ENCODE results near the gene TSHZ3.
A peak's percentile ranks its signal among the peaks of the same experiment; 100 is the strongest.

The TSHZ3 gene

DNA sequence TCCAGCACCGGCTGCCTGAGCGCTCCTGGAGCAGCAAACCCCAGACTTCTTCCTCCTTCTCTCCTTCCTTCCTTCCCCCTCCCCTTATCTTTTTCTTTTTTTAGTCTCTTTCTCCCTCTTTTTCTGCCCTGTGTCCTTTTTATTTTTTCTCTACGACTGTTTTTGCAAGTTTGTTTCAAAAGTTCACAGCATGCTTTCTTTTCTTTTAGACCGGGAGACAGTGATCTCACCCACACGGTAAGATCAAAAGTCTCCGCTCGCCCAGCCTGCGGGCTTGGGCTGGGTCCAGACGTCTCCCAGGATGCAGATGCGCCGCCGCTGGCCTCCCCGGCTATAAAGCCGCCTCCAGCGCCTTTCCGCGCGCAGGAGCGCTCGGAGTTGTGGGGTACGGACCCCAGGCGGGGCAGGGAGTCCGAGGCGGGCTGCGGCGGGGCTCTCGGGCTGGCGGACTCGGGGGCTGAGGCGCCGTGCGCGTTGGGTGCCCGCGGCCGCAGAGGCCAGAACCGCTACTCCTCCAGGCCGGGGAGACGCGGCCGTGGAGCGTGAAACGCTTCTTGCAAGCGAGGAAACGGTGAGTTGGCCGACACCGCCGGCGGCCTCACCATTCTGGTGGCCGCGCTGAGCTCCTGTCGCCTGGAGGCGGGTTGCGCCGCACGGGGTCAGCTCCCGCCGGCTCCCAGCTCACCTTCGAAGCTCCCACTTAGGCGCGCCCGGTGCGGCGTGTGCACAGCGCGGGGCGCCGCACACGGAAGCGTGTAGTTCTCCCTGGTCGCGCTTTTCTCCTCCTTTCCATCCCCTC lies 2.0 kb upstream of the TSHZ3 start:
- TF ChIP-seq CTCF (IDR thresholded peaks at IDR 0.05): no peak
- Histone ChIP-seq H3K4me3 (peak overlapping the region; percentile 84), H3K27ac (peak overlapping the region in 1 of 2 donors; percentile 88)
- DNase-seq (ENCODE audit: low spot score): no peak

DNA sequence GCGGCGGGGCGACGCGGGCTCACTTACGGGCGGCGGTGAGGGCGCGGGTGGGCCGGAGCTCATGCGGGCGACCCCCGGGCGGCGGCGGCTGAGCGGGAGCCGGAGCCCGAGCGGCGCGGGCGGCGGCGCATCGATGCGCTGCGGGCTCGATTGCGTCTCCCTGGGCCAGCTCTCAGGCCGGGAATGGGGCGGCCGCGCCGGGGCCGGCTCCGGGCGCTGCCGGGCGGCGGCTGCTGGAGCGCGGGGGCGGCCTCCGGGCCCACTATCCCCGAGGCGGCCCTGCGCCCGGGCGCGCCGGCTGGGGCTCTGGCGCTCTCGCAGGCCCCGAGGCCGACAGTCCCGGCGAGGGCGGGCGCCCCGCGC lies 1.4 kb upstream of the TSHZ3 start:
- no peak for DNase-seq (ENCODE audit: low spot score)
- peak overlapping the region; percentile 84 for H3K4me3 ChIP-seq
- no peak for TF ChIP-seq CTCF (IDR thresholded peaks at IDR 0.05)
- H3K27ac ChIP-seq: peak overlapping the region; percentile 73 to 88

GRCh38 chr19:31350033-31350692 lies 927 bp upstream of the TSHZ3 start:
- Histone ChIP-seq H3K27ac (peak overlapping the region; percentile 73 to 88), H3K4me3 (peak overlapping the region; percentile 84)
- peak; percentile 84 for DNase-seq (ENCODE audit: low spot score)
- TF ChIP-seq CTCF (IDR thresholded peaks at IDR 0.05): no peak

- peak overlapping the region; percentile 84 for H3K4me3 ChIP-seq
- no peak for TF ChIP-seq CTCF (IDR thresholded peaks at IDR 0.05)
- peak; percentile 78 for DNase-seq (ENCODE audit: low spot score)
- H3K27ac ChIP-seq: peak overlapping the region; percentile 73 to 88
These were observed 616 bp downstream of the TSHZ3 start for GRCh38 chr19:31348481-31349159.

- DNase-seq (ENCODE audit: low spot score): peak; percentile 72
- TF ChIP-seq CTCF (IDR thresholded peaks at IDR 0.05): no peak
- Histone ChIP-seq H3K4me3 (peak overlapping the region; percentile 84), H3K27ac (peak overlapping the region in 1 of 2 donors; percentile 43)
These were observed 1.3 kb downstream of the TSHZ3 start for GRCh38 chr19:31347828-31348392.

DNA sequence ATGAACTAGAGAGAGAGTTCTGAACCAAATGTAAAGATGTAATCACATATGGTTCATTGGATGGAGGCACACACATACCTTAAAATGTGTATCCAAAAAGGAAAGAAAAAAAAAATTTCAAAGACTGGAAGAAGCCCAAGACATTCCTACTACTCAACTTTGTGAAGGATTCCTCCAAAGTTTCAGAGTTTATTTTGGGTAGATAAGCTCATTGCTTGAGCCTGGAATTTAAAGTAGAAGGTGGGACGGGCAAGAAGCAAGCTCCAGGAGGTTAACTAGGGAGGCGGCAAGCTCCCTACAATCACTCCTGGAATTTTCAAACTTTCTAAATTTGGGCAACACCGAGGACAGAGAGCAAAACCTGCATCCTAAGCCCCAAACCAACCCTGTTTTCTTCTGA lies 1.9 kb downstream of the TSHZ3 start:
- Histone ChIP-seq H3K4me3 (peak overlapping the region; percentile 84), H3K27ac (no peak overlapping the region)
- no peak for TF ChIP-seq CTCF (IDR thresholded peaks at IDR 0.05)
- no peak for DNase-seq (ENCODE audit: low spot score)
